ENCODE results near the gene PRMT1. TPM values are rescaled to one million over a fixed set of nuclear protein-coding genes. Genes with fewer than 3 reads are reported as not detected.

The PRMT1 gene
- total and polyA plus RNA-seq, 2 of the 13 experiments (the other 11 are each of a cell fraction or from before 2014, with no cell fraction given) = 324 to 374 TPM

GRCh38 chr19:49664171-49665035 is 12.7 kb upstream of the PRMT1 start (continued):
- TF ChIP-seq PHF20 (CRISPR knock-in tag; IDR thresholded peaks at IDR 0.05) = peak; percentile 32; the same call in 1 of the 2 replicates
- TF ChIP-seq NCOR1 (IDR thresholded peaks at IDR 0.05; ENCODE audit: borderline replicate concordance, low read length) = no peak
- TF ChIP-seq HNRNPL (IDR thresholded peaks at IDR 0.05; ENCODE audit: low read depth, low read length) = 0 out of 2 replicates have a peak, but pooled peaks have one; percentile 53
- TF ChIP-seq ATM (IDR thresholded peaks at IDR 0.05; ENCODE audit: borderline replicate concordance) = no peak
- TF ChIP-seq SIX4 (CRISPR knock-in tag; IDR thresholded peaks at IDR 0.05) = no peak
- peak; percentile 6; the same call in 1 of the 2 replicates for TF ChIP-seq ZSCAN29 (CRISPR knock-in tag; conservative IDR thresholded peaks at IDR 0.05)
- TF ChIP-seq STAG1 (CRISPR knock-in tag; IDR thresholded peaks at IDR 0.05) = no peak
- TF ChIP-seq SP4 (CRISPR knock-in tag; IDR thresholded peaks at IDR 0.05) = peak; percentile 82
- TF ChIP-seq, protein P1, sequence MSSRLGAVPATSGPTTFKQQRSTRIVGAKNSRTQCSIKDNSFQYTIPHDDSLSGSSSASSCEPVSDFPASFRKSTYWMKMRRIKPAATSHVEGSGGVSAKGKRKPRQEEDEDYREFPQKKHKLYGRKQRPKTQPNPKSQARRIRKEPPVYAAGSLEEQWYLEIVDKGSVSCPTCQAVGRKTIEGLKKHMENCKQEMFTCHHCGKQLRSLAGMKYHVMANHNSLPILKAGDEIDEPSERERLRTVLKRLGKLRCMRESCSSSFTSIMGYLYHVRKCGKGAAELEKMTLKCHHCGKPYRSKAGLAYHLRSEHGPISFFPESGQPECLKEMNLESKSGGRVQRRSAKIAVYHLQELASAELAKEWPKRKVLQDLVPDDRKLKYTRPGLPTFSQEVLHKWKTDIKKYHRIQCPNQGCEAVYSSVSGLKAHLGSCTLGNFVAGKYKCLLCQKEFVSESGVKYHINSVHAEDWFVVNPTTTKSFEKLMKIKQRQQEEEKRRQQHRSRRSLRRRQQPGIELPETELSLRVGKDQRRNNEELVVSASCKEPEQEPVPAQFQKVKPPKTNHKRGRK (CRISPR knock-in tag; IDR thresholded peaks at IDR 0.05) = no peak
- TF ChIP-seq SAP130 (CRISPR knock-in tag; IDR thresholded peaks at IDR 0.05; ENCODE audit: low read depth) = peak; percentile 85
- TF ChIP-seq ZEB1 (IDR thresholded peaks at IDR 0.05; ENCODE audit: insufficient replicate concordance, low read depth) = peak; percentile 43
- TF ChIP-seq SRSF4 (IDR thresholded peaks at IDR 0.05; ENCODE audit: low read depth, low read length, poor library complexity, severe bottlenecking) = no peak
- TF ChIP-seq POLR2AphosphoS2 (IDR thresholded peaks at IDR 0.05; ENCODE audit: low read depth, low read length) = no peak
- no peak for TF ChIP-seq HNF4G (IDR thresholded peaks at IDR 0.05; ENCODE audit: borderline replicate concordance, low read depth, low read length)
- no peak for TF ChIP-seq HNF4G (CRISPR knock-in tag; IDR thresholded peaks at IDR 0.05; ENCODE audit: borderline replicate concordance, low read depth)
- TF ChIP-seq RARA (CRISPR knock-in tag; IDR thresholded peaks at IDR 0.05) = no peak
- TF ChIP-seq GPBP1L1 (CRISPR knock-in tag; IDR thresholded peaks at IDR 0.05) = no peak
- no peak for TF ChIP-seq ARNTL (CRISPR knock-in tag; IDR thresholded peaks at IDR 0.05)
- TF ChIP-seq ZSCAN12 (CRISPR knock-in tag; IDR thresholded peaks at IDR 0.05) = peak; percentile 27; the same call in 1 of the 2 replicates
- TF ChIP-seq SOX13 (IDR thresholded peaks at IDR 0.05) = no peak
- TF ChIP-seq SOX13 (CRISPR knock-in tag; conservative IDR thresholded peaks at IDR 0.05 in 1 of 2, IDR thresholded peaks at IDR 0.05 in 1 of 2) = 0 out of 4 replicates have a peak, but pooled peaks of 1 of the 2 experiments have one; percentile 13
- peak; percentile 41; the same call in 1 of the 2 replicates for TF ChIP-seq ZNF784 (CRISPR knock-in tag; IDR thresholded peaks at IDR 0.05; ENCODE audit: borderline replicate concordance)
- TF ChIP-seq, protein P2, sequence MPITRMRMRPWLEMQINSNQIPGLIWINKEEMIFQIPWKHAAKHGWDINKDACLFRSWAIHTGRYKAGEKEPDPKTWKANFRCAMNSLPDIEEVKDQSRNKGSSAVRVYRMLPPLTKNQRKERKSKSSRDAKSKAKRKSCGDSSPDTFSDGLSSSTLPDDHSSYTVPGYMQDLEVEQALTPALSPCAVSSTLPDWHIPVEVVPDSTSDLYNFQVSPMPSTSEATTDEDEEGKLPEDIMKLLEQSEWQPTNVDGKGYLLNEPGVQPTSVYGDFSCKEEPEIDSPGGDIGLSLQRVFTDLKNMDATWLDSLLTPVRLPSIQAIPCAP (CRISPR knock-in tag; IDR thresholded peaks at IDR 0.05; ENCODE audit: low read depth) = no peak
- TF ChIP-seq GABPA (IDR thresholded peaks at IDR 0.05; ENCODE audit: low read depth, low read length) = no peak; the same call in 1 of the 2 replicates
- peak; percentile 43; the same call in 1 of the 2 replicates for TF ChIP-seq GABPA (CRISPR knock-in tag; IDR thresholded peaks at IDR 0.05; ENCODE audit: low read depth)
- TF ChIP-seq SP140L (CRISPR knock-in tag; IDR thresholded peaks at IDR 0.05; ENCODE audit: borderline replicate concordance) = no peak

All from HepG2 (cell line).